K562 (cell line): ENCODE results near the gene ITPR1. TPM values are rescaled to one million over a fixed set of nuclear protein-coding genes. Genes with fewer than 3 reads are reported as not detected.

ENCODE experiments used
- BRF1 ChIP-seq: IDR thresholded peaks from 3 replicates; pipeline ENCODE4 v1.6.1; 2011; ENCODE audit warnings: borderline replicate concordance, mild to moderate bottlenecking; ENCODE audit not compliant: insufficient read length; ENCODE audit errors: extremely low read depth
- CBFA2T2 ChIP-seq: fragments of 450-650 bp; conservative IDR thresholded peaks from 2 replicates; pipeline ENCODE4 v1.6.1; 2017; ENCODE audit warnings: mild to moderate bottlenecking
- DPF2 ChIP-seq: fragments of 450-650 bp; IDR thresholded peaks from 2 replicates; pipeline ENCODE4 v1.6.1; 2016
- GABPB1 ChIP-seq: sonication (generic); formaldehyde crosslinking; IDR thresholded peaks from 2 replicates; pipeline ENCODE4 v1.8.0; 2022; ENCODE audit warnings: mild to moderate bottlenecking, missing genetic modification reagents
- HOMEZ ChIP-seq: fragments of 250-450 bp; sonication (Bioruptor Pico); IDR thresholded peaks from 2 replicates; pipeline ENCODE4 v1.4.0; 2020; ENCODE audit warnings: mild to moderate bottlenecking, moderate library complexity
- JUN ChIP-seq, 2 experiments: sonication (generic) in 1 of 2; formaldehyde crosslinking in 1 of 2; IDR thresholded peaks; 2 replicates each; pipeline versions ENCODE4 v1.6.1 to v1.8.0; 2012 to 2022; ENCODE audit warnings: borderline replicate concordance in 2 of 2, mild to moderate bottlenecking in 2 of 2, improper control_type of control experiment in 1 of 2, low read depth in 1 of 2, low read length in 1 of 2, missing genetic modification reagents in 1 of 2
- MLLT1 ChIP-seq, 2 experiments: fragments of 450-650 bp; IDR thresholded peaks; 2 replicates each; pipeline ENCODE4 v1.6.1; 2016
- NCOA2 ChIP-seq, 2 experiments: fragments of 450-650 bp; IDR thresholded peaks; 2 replicates each; pipeline ENCODE4 v1.6.1; 2018; ENCODE audit warnings: mild to moderate bottlenecking in 2 of 2, moderate library complexity in 1 of 2; ENCODE audit not compliant: partially characterized antibody in 2 of 2
- NFE2L1 ChIP-seq: fragments of 450-650 bp; IDR thresholded peaks from 2 replicates; pipeline ENCODE4 v1.6.1; 2016; ENCODE audit warnings: missing genetic modification characterization, low read depth, mild to moderate bottlenecking, missing compliant biosample characterization, moderate library complexity, borderline replicate concordance
- PTBP1 ChIP-seq: fragments of 200-400 bp; formaldehyde crosslinking; IDR thresholded peaks from 2 replicates; pipeline ENCODE4 v1.6.1; 2017; ENCODE audit warnings: low read depth, low read length
- RBM17 ChIP-seq: fragments of 200-400 bp; formaldehyde crosslinking; IDR thresholded peaks from 2 replicates; pipeline ENCODE4 v1.6.1; 2017; ENCODE audit warnings: low read depth, mild to moderate bottlenecking, low read length, borderline replicate concordance
- SMAD4 ChIP-seq: fragments of 250-450 bp; sonication (Bioruptor Pico); conservative IDR thresholded peaks from 2 replicates; pipeline ENCODE4 v1.8.0; 2021; ENCODE audit warnings: inconsistent platforms, mild to moderate bottlenecking, moderate library complexity
- TBL1XR1 ChIP-seq, 2 experiments: IDR thresholded peaks; 2 replicates each; pipeline ENCODE4 v1.6.1; 2012; ENCODE audit warnings: improper control_type of control experiment in 2 of 2, low read length in 2 of 2, mild to moderate bottlenecking in 1 of 2
- ZBTB26 ChIP-seq: fragments of 450-650 bp; formaldehyde crosslinking; IDR thresholded peaks from 2 replicates; pipeline ENCODE4 v1.4.0; 2022; ENCODE audit warnings: missing genetic modification characterization
- ZNF124 ChIP-seq: sonication (generic); formaldehyde crosslinking; IDR thresholded peaks from 2 replicates; pipeline ENCODE4 v1.8.1; 2022; ENCODE audit warnings: missing genetic modification reagents
- ZNF212 ChIP-seq: fragments of 450-650 bp; formaldehyde crosslinking; IDR thresholded peaks from 2 replicates; pipeline ENCODE4 v1.4.0; 2020; ENCODE audit warnings: mild to moderate bottlenecking
- polyA plus RNA-seq, 8 experiments: library from polyadenylated mRNA; depleted of rRNA in 4 of 8; stranded (reverse) in 5 of 8; unstranded in 3 of 8; fragments of >200 nt; fragmentation: Nextera tagmentation in 2 of 8; fragmentation: Illumina TruSeq in 1 of 8; extraction: Ambion mirVana in 2 of 8; extraction: Trizol in 1 of 8; gene quantifications; 2 replicates each; pipeline versions ENCODE4 v1.2.1 to v1.2.3, GENCODE V29; 2011 to 2014; ENCODE audit warnings: inconsistent platforms in 1 of 8, missing spikeins in 1 of 8
- total RNA-seq, 7 experiments: library from RNA; depleted of rRNA in 6 of 7; stranded (reverse); fragments of >200 nt in 6 of 7; fragmentation: Illumina TruSeq in 2 of 7; extraction: Trizol in 2 of 7; gene quantifications; 2 replicates each; pipeline versions ENCODE4 v1.2.1 to v1.2.3, GENCODE V29; 2011 to 2021; ENCODE audit warnings: low replicate concordance in 1 of 7

Gene ITPR1
- total and polyA plus RNA-seq, 9 of the 15 experiments (the other 6 are each of a cell fraction or from before 2014, with no cell fraction given), result 22.4 to 40.0 (median 27.4) TPM

GRCh38 chr3:4643904-4644547, 150.9 kb downstream of the ITPR1 start (continued):
- TF ChIP-seq ZBTB26 (CRISPR knock-in tag), result no peak
- TF ChIP-seq BRF1, result no peak
- TF ChIP-seq DPF2, result peak; percentile 99
- no peak for TF ChIP-seq ZNF124
- no peak for TF ChIP-seq HOMEZ
- no peak for TF ChIP-seq ZNF212 (CRISPR knock-in tag)
- TF ChIP-seq TBL1XR1 (IDR thresholded peaks at IDR 0.05; ENCODE audit: low read length in 2 of 2), result peak; percentile 80
- TF ChIP-seq PTBP1, result no peak
- no peak for TF ChIP-seq RBM17
- TF ChIP-seq NCOA2 (IDR thresholded peaks at IDR 0.05; ENCODE audit: partially characterized antibody in 2 of 2), result peak in 1 of 2 experiments; percentile 73
- TF ChIP-seq JUN (IDR thresholded peaks at IDR 0.05; ENCODE audit: borderline replicate concordance, low read depth, low read length), result no peak
- TF ChIP-seq JUN (CRISPR knock-in tag; IDR thresholded peaks at IDR 0.05; ENCODE audit: borderline replicate concordance), result peak; percentile 81; the same call in 1 of the 2 replicates
- TF ChIP-seq NFE2L1 (tag), result no peak
- TF ChIP-seq CBFA2T2, result peak; percentile 98
- TF ChIP-seq GABPB1 (CRISPR knock-in tag), result peak; percentile 54; the same call in 1 of the 2 replicates
- peak in 1 of 2 experiments; percentile 72; a peak in 1 of 4 replicates for TF ChIP-seq MLLT1 (IDR thresholded peaks at IDR 0.05)
- peak; percentile 93 for TF ChIP-seq SMAD4
